ENCODE measurements around the gene TSGA10IP.
"Not testable (repeated sequence)": the region's sequence is repeated elsewhere in the genome, so short reads cannot be mapped to it uniquely, and the experiment has no call there.

The TSGA10IP gene

DNA sequence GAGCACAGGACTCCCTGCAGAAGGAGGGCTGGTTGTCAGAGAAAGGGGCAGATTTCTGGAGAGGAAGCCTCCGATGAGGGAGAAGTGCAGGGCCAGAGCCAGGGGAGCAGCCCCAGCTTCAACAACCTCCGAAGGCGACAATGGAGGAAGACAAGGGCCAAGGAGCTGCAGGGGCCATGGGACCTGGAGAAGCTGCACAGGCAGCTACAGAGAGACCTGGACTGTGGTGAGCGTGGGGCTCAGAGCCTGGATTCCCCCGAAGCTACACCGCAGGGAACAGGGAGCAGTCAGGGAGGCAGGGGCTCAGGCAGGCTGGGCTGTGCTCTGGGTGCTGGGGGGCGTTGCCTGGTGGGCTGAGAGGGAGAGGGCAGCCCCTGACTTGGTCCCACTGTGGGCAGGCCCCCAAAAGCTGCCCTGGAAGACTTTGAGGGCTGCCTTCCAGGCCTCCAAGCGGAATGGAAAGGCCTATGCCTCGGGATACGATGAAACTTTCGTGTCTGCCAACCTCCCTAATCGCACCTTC lies 2.4 kb downstream of the TSGA10IP start:
- no peak for DNase-seq

DNA sequence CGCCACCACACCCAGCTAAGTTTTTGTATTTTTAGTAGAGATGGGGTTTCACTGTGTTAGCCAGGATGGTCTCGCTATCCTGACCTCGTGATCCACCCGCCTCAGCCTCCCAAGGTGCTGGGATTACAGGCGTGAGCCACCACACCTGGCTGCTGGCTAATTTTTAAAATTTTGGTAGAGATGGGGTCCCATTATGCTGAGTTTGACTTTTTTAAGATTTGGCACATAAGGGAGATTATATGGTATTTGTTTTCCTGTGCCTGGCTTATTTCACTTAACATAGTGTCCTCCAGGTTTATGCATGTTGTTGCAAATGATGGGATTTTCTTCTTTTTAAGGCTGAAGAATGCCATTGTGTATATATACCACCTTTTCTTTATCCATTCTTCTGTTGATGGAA lies 5.4 kb downstream of the TSGA10IP start:
- not testable (repeated sequence) for DNase-seq

DNA sequence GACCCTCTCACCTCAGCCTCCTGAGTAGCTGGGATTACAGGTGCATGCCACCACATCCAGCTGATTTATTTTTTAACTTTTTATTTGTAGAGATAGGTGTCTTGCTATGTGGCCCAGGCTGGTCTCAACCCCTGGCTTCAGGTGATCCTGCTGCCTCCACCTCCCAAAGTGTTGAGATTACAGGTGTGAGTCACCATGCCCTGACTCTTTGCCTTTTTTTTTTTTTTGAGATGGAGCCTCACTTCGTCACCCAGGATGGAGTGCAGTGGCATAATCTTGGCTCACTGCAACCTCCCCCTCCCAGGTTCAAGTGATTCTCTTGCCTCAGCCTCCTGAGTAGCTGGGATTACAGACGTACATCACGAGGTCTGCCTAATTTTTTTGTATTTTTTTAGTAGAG lies 6.4 kb downstream of the TSGA10IP start:
- not testable (repeated sequence) for DNase-seq

DNA sequence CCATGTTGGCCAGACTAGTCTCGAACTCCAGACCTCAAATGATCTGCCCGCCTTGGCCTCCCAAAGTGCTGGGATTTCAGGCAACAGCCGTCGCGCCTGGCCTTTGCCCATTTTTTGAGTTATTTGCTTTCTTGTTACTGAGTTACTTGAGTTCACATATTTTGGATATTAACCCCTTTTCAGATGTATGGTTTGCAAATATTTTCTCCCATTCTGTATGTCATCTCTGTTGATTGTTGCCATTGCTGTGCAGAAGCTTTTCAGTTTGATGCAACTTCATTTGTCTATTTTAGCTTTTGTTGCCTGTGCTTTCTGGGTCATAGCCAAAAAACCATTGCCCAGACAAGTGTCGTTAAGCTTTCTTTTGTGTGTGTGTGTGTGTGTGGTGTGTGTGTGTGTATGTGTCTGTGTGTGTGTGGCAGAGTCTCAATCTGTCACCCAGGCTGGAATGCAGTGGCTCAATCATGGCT lies 6.8 kb downstream of the TSGA10IP start:
- DNase-seq: peak; percentile 51

DNA sequence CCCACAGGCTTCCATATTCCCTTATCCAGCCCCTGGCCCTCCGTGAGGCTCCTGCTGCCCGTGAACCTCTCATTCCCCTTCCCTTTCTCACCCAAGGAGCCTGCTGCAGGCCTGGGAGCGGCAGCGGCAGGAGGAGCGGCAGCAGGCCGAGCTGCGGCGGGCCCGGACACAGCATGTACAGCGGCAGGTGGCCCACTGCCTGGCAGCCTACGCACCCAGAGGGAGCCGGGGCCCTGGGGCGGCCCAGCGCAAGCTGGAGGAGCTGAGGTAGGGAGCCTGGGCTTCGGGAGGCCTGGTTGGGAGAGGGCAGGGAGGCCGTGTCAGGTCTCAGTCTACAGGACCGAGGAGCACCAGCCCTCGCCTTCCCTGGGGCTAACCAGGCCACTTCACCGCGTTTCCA lies 8.2 kb downstream of the TSGA10IP start:
- no peak for DNase-seq

DNA sequence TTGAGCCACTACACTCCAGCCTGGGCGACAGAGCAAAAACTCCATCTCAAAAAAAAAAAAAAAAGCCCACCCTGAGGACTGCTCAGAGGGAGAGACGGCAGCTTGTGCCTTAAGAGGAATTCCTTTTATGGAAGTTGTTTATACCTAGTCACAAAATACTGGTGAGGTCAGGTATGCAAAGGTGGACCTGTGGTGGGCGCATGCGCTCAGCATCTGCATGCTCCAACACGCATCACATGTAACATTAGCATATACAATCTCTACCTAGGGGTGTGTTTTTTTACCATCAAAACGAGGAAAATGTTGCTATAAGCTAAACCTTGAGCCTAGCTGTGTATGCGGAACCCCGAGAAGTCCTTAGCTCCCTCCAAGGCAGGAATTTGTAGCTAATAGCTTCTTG lies 9.5 kb downstream of the TSGA10IP start:
- DNase-seq: no peak

DNA sequence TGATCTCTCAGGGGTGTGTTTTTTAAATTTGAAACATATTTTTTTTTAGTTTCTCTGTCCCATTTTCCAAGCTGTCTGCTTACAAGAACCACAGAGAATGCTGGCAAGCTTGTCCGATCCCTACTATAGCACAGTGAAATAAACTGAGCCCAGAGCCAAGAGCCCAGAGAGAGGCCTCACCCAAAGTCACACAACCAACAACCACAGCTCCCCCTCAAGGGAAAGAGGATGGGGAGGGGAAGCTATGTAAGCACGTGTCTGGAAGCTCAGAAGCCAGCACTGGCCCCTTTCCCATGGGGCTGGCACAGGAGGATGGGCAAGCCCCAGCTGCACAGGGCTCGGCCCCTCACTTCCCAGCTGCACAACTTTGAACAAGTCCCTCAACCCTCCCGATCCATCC lies 13.0 kb downstream of the TSGA10IP start:
- no peak for DNase-seq

DNA sequence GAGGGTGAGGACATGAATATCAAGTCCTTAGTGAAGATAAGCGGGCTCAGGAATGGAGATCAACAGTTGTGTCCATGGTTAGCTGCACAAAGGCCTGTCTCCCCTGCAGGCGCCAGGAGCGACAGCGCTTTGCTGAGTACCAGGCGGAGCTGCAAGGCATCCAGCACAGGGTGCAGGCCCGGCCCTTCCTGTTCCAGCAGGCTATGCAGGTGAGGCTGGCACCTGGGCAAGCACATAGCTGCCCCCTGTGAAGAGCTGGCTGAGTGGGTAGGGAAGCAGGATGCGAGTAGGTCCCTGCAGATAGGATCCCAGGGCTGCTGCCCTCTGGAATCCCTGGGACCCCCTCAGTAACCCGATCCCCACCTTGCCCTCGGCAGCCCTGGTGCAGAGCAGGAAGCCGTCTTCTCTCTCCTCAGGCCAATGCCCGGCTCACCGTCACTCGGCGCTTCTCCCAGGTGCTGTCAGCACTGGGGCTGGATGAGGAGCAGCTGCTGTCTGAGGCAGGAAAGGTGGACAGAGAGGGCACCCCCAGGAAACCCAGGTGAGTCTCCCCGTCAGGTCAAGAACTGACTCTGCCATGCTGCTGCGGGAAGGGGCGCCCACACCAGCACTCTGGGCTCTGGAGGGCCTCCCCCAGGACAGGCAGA lies 13.6 kb downstream of the TSGA10IP start:
- no peak for DNase-seq

DNA sequence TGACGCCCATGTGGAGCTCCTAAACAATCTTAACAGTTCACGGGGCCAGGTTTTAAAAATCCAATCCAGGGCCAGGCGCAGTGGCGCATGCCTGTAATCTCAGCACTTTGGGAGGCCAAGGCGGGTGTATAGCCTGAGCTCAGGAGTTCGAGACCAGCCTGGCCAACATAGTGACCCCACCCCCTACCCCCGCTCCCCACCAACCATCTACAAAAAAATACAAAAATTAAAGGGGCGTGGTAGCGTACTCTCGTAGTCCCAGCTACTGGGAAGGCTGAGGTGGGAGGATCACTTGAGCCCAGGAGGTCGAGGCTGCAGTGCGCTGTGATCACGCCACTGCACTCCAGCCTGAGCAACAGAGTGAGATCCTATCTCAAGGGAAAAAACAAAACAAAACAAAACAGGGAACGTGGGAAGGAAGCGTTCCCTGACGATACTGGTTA lies 15.6 kb downstream of the TSGA10IP start:
- DNase-seq: no peak

DNA sequence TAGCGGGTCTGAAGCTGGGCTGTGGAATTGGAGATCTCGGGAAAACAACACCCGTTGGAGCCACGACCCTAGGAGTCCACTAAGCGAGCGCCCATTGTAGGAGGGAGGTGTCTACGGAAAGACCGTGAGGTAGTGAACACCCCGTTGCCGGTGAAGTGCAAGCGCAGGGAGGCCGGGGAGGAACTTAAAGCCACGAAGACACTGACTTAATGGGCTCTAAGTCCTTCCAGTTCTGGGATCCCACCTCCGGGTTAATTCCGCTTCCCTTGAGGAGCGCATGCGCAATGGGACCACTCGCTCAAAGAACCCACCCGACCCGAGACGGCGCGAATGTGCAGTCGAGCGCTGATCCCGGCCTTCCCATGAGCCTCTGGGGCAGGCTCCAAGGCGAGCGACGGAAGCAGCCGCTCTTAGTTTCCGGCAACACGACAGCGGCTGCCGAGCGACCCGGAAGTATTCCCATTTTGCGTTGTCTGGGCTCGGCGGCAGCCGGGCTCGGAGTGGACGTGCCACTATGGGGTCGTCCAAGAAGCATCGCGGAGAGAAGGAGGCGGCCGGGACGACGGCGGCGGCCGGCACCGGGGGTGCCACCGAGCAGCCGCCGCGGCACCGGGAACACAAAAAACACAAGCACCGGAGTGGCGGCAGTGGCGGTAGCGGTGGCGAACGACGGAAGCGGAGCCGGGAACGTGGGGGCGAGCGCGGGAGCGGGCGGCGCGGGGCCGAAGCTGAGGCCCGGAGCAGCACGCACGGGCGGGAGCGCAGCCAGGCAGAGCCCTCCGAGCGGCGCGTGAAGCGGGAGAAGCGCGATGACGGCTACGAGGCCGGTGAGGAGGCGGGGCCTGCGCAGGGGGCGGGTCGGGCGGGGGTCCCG lies 16.2 kb downstream of the TSGA10IP start, which contains the start of gene SART1:
SART1 (plus strand) TSS at position 468 of the 874 bp plus-strand sequence; CDS start at position 515, 47 bp downstream.
- peak; percentile 91 for DNase-seq

DNA sequence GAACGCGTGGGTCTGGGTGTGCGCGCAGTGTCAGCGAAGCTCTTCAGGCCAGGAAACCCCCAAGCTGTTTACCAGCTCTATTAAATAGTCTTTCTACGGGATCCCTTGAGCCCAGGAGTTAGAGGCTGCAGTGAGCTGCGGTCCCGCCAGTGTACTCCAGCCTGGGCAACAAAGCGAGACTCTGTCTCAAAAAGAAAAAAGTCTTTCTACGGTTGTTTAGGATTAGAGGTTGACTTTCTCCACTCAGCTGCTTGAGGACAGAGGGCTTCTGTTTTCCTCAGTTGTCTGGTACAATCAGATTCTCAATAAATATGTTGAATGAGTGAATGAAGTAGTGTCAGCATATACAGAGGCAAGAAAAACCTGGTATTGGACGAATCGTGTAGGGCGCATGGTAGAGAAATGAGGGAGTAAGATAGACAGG lies 16.9 kb downstream of the TSGA10IP start:
- DNase-seq: no peak

DNA sequence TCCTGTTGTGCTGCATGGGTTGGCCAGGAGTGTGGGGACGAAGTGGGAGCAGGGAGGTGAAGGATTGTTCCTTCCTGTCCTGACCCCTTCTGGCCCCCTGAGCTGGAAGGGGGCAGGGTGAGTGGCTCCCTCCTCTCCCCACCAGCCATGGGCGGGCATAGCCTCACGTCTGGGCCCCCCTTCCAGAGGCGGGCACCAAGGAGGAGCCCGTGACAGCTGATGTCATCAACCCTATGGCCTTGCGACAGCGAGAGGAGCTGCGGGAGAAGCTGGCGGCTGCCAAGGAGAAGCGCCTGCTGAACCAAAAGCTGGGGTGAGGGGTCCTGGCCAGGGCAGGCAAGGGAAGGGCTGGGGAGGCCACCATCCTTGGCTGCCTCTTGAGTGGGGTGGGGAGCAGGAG lies 19.6 kb downstream of the TSGA10IP start:
- DNase-seq: no peak

DNA sequence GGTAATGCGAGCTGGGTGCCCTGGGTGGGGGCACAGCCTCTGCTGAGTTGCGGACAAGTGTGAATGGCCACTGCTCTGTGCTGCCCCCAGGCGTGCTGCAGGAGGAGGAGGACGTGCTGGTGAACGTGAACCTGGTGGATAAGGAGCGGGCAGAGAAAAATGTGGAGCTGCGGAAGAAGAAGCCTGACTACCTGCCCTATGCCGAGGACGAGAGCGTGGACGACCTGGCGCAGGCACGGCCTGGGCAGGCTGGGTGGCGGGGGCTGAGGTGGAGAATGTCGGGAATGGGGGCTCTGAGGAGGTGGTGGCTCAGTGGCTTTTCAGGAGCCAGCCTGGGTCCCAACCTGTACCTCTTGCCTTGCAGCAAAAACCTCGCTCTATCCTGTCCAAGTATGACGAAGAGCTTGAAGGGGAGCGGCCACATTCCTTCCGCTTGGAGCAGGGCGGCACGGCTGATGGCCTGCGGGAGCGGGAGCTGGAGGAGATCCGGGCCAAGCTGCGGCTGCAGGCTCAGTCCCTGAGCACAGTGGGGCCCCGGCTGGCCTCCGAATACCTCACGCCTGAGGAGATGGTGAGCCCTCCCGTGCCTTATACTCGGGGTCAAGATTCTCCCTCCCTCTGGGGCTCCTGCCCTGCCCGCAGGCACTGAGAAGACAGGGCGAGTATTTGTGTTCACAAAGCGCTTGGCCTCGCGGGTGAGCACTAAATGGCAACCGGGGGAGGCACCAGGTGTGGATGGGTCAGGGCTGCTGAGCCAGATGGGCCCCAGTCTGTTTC lies 20.9 kb downstream of the TSGA10IP start:
- DNase-seq: no peak

DNA sequence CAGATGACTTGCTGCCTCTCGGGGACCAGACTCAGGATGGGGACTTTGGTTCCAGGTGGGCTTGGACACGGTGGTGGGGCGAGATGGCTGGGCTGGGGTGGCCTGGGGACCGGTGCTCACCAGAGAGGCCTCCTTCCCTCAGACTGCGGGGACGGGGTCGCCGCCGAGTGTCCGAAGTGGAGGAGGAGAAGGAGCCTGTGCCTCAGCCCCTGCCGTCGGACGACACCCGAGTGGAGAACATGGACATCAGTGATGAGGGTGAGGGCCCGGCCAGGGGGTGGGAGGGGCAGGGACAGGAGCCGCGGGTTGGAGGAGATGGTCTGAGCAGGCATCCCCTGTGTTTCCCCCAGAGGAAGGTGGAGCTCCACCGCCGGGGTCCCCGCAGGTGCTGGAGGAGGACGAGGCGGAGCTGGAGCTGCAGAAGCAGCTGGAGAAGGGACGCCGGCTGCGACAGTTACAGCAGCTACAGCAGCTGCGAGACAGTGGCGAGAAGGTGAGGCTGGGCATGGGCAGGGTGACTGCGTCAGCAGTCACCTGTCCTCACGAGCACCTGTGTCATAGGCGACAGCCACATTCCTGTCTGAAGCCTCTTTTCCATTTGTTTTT lies 22.2 kb downstream of the TSGA10IP start:
- no peak for DNase-seq

DNA sequence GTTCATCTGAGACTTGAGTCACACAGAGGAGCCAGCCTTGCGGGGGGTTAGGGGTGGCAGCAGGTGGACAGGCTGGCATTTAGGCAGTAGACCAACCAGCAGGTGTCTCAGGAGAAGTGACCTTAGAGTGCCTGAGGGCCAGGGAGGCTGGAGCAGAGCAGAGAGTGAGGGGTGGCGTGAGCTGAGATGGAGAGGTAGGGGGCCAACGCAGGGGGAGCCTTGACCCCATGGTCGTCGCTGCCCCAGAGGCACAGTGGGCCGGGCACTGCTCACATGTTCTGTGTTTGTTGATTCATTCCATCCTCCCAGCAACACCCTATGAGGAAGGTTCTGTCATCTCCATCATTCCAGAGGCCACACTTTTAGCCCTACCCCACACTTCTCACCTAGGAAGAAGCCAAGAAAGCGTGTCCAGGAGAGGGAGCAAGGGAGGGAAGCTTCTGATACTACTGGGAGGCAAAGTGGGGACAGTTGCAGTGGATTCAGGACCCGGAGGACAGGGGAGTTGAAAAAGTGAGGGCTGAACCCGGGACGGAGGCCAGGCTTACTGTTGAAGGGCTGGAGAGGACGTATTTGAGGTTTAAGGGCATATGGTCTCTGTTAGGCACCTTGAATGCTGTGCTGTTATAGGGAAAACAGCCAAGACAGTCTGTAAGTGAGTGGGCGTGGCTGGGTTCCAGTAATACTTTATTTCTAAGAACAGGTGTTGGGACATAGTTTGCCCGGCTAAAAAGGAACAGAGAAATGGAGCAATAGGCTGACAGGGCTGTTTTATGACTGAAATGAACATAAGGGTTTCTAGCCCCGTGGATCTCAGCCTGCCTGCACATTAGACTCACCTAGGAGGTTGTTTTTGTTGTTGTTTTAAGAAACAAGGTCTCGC lies 23.6 kb downstream of the TSGA10IP start:
- DNase-seq: no peak

DNA sequence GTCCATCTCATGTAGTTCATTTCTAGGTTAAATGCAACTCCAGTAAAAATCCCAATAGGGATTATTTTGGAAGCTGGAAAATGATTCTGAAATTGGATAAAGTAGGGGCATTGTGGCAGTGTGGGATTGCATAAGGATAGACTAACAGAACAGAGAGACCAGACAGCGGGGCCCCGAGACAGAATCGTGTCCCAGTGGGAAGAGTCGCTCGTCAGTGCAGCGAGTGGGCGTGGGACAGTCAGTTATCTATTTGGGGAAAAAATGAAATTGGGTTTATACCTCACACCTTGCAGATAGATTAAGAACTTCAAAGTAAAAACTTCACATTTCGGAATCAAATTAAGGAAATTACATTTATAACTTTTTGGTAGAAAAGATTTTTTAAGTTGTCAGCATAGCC lies 26.8 kb downstream of the TSGA10IP start:
- DNase-seq: no peak

DNA sequence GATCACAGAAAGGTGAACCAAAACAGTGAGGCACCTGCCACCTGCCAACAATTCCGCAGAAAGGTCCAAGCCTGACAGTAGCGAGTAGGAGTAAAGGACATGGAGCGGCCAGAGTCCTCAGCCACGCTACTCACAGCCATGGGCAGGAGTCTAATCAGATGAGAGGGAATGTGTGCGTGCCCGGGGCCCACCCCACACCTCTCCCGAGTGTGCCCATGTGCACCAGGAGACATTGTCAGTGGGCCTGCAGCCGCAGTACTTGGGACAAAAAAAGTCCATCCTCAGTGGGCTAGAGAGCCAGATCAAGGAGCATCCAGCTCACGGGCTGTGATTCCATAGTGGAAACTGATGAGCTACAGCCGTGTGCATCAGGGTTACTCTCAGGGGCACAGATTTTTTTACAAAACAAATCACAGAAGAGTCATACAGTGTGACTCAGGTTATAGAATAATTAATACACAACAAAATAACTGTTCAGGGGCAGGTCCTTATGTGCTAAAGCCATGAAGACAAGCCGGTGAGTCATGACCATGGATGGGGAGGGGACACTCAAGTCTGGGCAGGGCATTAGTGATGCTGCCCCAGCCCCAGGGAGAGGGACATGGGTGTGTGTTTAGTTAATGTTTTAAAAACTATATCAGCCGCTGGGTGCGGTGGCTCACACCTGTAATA lies 28.3 kb downstream of the TSGA10IP start:
- no peak for DNase-seq

DNA sequence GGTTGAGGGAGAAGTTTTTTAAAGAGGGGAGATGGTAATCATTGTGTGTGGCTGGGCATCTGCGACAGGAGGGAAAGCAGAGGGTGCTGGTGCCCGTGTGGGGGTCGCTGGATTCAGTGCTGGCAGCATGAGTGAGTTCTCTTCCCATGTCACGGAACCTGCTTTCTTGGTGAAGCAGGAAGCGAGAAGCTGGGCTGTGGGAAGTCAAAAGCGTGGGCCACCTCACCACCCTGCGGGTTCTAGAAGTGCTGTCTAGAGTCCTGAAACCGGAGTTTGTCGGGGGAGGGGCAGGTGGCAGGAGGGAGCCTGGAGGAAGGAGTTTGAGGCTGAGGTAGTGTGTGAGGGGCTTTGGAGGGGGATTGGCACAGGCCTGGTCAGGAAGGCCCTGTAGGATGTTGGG lies 30.5 kb downstream of the TSGA10IP start:
- no peak for DNase-seq

DNA sequence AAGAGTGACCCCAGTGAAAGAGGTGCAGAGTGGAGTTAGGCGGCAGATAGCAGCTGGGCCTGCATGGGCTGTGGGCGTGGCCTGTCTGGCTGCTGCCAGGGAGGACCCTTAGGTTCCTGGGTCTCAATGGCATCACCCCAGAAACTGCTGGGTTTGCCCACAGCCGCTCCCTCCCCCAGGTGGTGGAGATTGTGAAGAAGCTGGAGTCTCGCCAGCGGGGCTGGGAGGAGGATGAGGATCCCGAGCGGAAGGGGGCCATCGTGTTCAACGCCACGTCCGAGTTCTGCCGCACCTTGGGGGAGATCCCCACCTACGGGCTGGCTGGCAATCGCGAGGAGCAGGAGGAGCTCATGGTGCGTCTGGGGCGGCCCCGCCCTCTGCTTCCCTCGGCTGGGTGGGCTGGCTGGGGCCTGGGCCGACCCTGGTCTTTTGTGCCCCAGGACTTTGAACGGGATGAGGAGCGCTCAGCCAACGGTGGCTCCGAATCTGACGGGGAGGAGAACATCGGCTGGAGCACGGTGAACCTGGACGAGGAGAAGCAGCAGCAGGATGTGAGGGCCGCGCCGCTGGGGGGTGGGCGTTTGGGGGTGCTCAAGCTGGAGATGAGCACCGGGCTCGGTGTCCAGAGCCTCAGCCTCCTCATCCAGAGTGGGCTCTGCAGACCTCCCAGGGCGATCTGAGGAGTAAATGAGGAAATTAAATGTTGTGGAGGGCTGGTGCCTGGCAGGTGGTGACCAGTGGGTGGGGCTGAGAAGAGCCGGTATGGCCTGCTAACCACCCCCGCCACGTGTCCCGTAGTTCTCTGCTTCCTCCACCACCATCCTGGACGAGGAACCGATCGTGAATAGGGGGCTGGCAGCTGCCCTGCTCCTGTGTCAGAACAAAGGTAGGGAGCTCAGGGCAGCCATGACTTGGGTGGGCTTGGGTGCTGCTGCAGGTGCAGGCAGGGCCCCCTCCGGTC lies 31.2 kb downstream of the TSGA10IP start:
- DNase-seq: no peak

Measured in NCI-H1694 treated with DMSO at 0.1 percent for 48 hours (cell line).